Measurements from ENCODE around the gene NIPAL3.

- TF ChIP-seq POLR2AphosphoS5 (IDR thresholded peaks at IDR 0.05; ENCODE audit: low read depth, low read length) = no peak
- TF ChIP-seq POLR2A (IDR thresholded peaks at IDR 0.05; ENCODE audit: low read depth, low read length) = no peak
- no peak for TF ChIP-seq TAF1 (IDR thresholded peaks at IDR 0.05; ENCODE audit: borderline replicate concordance, low read depth, low read length)
These were observed 6.1 kb upstream of the NIPAL3 start for GRCh38 chr1:24409535-24409934.
